ENCODE measurements around the gene ODAD3.
"Not testable (repeated sequence)": the region's sequence is repeated elsewhere in the genome, so short reads cannot be mapped to it uniquely, and the experiment has no call there.

The ODAD3 gene

DNA sequence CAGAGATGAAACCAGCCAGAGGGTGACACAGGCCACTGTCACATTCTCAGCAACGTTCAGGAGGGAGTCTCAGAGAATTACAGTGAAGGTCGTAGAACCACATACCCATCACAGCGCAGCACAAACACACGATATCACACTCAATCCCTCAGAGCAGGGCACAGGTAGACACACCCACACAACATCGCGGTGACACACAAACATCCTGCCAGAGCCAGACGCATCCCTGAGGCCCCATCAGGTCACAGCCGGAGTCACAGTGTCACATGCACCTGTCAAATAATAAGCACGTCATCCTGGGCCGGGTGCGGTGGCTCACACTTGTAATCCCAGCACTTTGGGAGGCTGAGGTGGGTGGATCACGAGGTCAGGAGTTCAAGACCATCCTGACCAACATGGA, 28.5 kb upstream of the ODAD3 start:
- no peak for DNase-seq
- in situ Hi-C loops (cut with HindIII; ENCODE audit: low pct_ligation_motif_present, low pct_unique_long_range_greater_than_20kb, low sequenced_read_pairs): no loop called here

- DNase-seq: no peak
- in situ Hi-C loops (cut with HindIII; ENCODE audit: low pct_ligation_motif_present, low pct_unique_long_range_greater_than_20kb, low sequenced_read_pairs): no loop called here
Observed at GRCh38 chr19:11461453-11461852, 26.5 kb upstream of the ODAD3 start.

DNA sequence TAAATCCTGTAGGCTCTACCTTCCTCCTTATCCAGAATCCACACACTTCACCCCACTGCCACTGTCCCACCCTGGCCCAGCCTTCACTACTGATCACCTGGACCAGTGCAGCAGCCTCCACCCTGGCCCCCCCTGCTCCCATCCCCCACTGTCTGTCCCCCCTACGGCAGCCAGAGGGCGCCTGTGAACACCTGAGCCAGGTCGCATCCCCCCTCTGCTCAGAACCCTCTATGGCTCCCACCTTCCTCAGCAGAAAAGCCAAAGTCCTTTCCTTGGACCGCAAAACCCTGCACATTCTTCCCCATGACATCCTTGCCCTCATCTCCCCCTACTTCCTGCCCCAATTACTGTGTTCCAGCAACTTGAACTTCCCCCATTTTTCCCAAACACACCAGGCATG, 25.3 kb upstream of the ODAD3 start:
- in situ Hi-C loops (cut with HindIII; ENCODE audit: low pct_ligation_motif_present, low pct_unique_long_range_greater_than_20kb, low sequenced_read_pairs): no loop called here

GRCh38 chr19:11458912-11459311, 24.0 kb upstream of the ODAD3 start:
- DNase-seq; in situ Hi-C loops (cut with HindIII; ENCODE audit: low pct_ligation_motif_present, low pct_unique_long_range_greater_than_20kb, low sequenced_read_pairs): not testable (repeated sequence)

More for the DNA sequence above, 25.3 kb upstream of the ODAD3 start:
- DNase-seq: no peak

DNA sequence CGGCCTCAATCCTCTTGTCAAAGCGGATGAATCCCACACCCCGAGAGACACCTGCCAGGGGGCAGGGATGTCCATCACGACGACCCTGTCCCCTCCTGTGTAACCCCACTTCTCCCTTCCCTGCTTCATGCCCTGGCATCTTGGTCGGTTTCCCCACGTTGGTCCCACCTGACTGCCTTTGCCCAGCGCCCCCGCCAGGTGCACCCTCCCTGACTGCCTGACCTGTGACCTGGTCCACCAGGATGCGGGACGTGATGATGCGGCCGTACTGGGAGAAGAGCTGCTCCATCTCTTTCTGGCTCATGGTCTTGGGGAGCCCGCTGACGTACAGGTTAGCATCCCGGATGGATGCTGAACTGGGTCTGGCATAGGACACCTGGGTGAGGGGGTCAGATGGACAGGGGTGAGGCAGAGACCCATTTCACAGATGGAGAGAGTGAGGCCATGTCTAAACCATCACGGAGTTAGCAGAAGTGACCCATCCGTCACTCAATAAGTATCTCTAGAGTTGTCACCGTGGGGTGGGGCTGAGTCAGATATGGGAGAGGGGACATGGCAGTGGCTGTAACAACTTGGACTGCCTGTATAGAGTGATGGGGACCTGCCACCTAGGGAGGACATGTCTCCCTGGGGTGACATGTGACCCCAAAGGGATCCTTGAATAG, 23.4 kb upstream of the ODAD3 start:
- in situ Hi-C loops (cut with HindIII; ENCODE audit: low pct_ligation_motif_present, low pct_unique_long_range_greater_than_20kb, low sequenced_read_pairs): no loop called here
- no peak for DNase-seq

DNA sequence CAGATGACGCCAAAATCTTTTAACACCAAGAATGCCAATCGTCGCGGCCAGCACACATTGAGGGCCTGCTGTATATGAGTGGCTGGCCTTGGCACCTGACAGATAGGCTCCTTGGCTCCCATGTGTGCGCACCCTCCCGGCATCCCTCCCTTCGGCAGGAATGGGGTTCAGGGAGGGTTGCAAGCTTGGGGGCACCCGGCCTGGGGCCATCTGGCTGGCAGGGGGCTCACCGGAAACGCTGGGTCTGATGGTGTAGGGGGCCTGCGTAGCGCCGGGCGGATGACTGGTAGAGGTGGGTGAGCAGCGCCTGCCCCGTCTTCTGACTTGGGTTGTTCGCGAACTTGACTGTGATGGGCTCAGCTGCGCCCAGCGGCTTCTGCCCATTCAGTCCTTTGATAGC, 22.9 kb upstream of the ODAD3 start:
- in situ Hi-C loops (cut with HindIII; ENCODE audit: low pct_ligation_motif_present, low pct_unique_long_range_greater_than_20kb, low sequenced_read_pairs): no loop called here

GRCh38 chr19:11457115-11457514, 22.2 kb upstream of the ODAD3 start:
- in situ Hi-C loops (cut with HindIII; ENCODE audit: low pct_ligation_motif_present, low pct_unique_long_range_greater_than_20kb, low sequenced_read_pairs): no loop called here

More for the DNA sequence above, 22.9 kb upstream of the ODAD3 start:
- DNase-seq: no peak

GRCh38 chr19:11456659-11457058, 21.7 kb upstream of the ODAD3 start:
- in situ Hi-C loops (cut with HindIII; ENCODE audit: low pct_ligation_motif_present, low pct_unique_long_range_greater_than_20kb, low sequenced_read_pairs): no loop called here
- DNase-seq: no peak

More at GRCh38 chr19:11457115-11457514, 22.2 kb upstream of the ODAD3 start:
- no peak for DNase-seq

GRCh38 chr19:11455233-11455554, 20.3 kb upstream of the ODAD3 start:
- DNase-seq; in situ Hi-C loops (cut with HindIII; ENCODE audit: low pct_ligation_motif_present, low pct_unique_long_range_greater_than_20kb, low sequenced_read_pairs): not testable (repeated sequence)

- in situ Hi-C loops (cut with HindIII; ENCODE audit: low pct_ligation_motif_present, low pct_unique_long_range_greater_than_20kb, low sequenced_read_pairs): no loop called here
Observed at GRCh38 chr19:11453468-11454341, 18.8 kb upstream of the ODAD3 start.

GRCh38 chr19:11452620-11453310, 17.8 kb upstream of the ODAD3 start:
- in situ Hi-C loops (cut with HindIII; ENCODE audit: low pct_ligation_motif_present, low pct_unique_long_range_greater_than_20kb, low sequenced_read_pairs): no loop called here
- no peak for DNase-seq

More at GRCh38 chr19:11453468-11454341, 18.8 kb upstream of the ODAD3 start:
- DNase-seq: no peak

DNA sequence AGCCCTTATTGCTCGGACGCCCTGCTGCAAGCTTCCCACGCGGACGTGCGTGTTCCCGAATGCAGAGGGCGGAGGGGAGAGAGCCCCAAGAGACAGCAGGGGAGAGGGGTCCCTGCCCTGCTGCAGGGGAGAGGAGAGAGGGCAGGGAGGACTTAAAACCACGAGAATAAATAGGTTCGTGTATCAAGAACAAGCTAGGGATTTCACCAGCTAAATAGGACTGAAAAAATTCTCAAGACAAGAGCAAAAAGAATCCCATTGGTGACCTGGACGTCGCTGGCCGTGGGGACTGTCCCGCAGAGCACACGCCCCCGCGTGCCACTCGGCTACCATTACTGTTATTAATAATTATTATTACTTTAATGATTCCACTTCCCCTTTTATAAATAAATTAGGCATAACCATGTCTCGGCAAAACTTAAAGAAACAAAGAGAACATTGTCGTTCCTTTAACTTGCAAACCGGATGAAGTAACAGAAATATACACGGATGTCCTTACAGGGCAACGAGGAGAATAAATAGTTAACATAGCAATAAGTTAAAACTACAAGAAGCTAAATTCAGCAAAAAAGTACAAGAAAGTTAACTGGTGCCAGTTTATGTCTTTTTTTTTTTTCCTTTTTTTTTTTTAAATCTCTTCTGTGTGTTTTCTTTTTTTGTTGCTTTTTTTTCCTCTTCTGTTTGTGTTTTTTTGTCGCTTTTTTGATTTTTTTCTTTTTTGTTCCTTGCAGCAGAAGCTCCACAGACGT, 17.1 kb upstream of the ODAD3 start:
- DNase-seq: no peak
- in situ Hi-C loops (cut with HindIII; ENCODE audit: low pct_ligation_motif_present, low pct_unique_long_range_greater_than_20kb, low sequenced_read_pairs): no loop called here

DNA sequence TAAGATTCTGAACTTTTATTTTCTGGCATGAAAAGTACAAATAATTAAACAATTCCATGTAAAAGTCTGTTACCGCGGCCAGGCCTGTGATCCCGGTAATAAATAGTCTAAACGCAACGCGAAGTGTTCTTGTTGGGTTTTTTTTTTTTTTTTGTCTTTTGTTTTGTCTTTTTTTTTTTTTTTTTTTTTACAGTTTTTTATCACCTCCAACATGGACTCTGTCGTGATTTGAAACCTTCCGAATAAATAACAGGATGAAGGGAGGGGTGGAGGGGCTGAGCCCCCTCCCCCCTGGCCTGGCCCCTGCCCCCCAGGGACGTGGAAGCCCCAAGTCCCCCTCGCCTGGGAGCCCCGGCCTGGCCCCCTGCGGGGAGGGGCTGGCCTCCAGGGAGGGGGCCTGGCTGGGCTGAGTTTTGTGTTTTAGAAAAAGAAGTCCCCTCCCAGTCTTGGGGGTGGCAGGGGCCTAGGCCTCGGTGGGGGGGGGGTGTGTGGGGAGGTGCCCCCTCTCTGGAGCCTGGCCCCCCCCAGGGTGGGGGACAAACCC, 16.5 kb upstream of the ODAD3 start:
- in situ Hi-C loops (cut with HindIII; ENCODE audit: low pct_ligation_motif_present, low pct_unique_long_range_greater_than_20kb, low sequenced_read_pairs): no loop called here
- DNase-seq: no peak

DNA sequence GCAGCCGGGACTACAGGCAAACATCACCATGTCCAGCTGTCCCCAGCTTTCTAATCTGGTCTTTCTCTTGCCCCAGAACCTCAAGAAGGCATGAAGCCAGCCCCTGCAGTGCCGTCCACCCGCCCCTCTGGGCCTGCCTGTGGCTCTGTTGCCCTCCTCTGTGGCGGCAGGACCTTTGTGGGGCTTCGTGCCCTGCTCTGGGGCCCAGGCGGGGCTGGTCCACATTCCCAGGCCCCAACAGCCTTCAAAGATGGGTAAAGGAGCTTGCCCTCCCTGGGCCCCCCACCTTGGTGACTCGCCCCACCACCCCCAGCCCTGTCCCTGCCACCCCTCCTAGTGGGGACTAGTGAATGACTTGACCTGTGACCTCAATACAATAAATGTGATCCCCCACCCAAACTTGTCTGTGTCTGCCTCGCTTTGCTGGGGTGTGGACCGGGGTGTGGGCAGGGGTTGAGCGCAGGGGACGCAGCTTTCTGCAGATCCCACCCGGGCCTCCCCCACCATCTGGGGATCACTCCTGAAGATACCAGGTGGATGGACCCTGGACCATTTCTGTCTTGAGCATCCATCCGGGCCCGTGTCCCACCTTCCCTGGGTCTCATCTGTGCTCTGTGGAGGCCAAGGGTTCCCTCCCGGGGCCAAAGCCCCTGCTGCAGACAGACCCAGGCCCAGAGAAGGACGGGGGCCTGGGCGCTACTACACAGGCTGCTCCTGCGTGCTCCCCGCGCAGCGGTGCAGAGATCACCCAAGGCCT, 15.8 kb upstream of the ODAD3 start:
- no peak for DNase-seq

GRCh38 chr19:11448923-11449554, 14.1 kb upstream of the ODAD3 start:
- no peak for DNase-seq
- in situ Hi-C loops (cut with HindIII; ENCODE audit: low pct_ligation_motif_present, low pct_unique_long_range_greater_than_20kb, low sequenced_read_pairs): no loop called here

More for the DNA sequence above, 15.8 kb upstream of the ODAD3 start:
- in situ Hi-C loops (cut with HindIII; ENCODE audit: low pct_ligation_motif_present, low pct_unique_long_range_greater_than_20kb, low sequenced_read_pairs): no loop called here

DNA sequence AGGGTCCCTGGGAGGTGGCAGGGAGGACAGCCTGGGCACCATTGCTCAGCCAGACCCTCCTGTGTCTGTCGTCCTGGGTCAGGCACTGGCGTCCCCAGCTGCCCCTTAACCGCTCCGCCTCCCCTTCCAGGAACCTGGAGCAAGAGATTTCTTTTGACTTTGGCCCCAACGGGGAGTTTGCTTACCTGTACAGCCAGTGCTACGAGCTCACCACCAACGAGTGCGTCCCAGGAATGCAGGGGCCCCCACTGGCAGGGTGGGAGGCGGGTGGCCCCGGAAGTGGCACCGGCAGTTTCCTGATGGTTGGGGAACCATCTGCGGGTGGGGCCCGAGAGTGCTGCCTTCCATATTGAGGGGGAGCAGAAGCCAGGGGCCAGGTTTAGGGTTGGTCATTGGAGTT, 13.5 kb upstream of the ODAD3 start:
- no peak for DNase-seq
- in situ Hi-C loops (cut with HindIII; ENCODE audit: low pct_ligation_motif_present, low pct_unique_long_range_greater_than_20kb, low sequenced_read_pairs): no loop called here
